HG02642 (cell line): ENCODE measurements around the gene ZC3H8.

Experiments used
- ATAC-seq: cut with Tn5 transposase; IDR thresholded peaks from one replicate; pipeline ENCODE4 v1.9.1; 2021; ENCODE audit warnings: mild to moderate bottlenecking; ENCODE audit not compliant: unreplicated experiment, poor library complexity

The ZC3H8 gene

DNA sequence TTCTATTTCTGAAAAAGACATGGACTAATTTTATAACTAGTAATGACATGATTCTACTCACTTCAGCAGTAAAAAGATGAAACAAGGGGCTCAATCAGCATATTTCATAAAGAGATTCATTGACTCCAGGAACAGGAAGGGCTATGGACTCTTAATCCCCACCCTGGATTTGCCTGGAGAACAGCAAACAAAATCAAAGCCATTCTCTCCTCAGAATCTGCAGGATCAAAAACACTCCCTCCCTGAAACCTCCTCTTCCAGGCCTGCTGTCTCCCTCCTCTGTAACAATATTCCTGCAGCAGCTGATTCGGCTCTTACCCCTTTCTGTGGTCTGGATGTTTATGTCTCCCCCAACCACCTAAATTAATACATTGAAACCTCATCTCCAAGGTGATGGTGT, 57.0 kb downstream of the ZC3H8 start:
- ATAC-seq: no peak

DNA sequence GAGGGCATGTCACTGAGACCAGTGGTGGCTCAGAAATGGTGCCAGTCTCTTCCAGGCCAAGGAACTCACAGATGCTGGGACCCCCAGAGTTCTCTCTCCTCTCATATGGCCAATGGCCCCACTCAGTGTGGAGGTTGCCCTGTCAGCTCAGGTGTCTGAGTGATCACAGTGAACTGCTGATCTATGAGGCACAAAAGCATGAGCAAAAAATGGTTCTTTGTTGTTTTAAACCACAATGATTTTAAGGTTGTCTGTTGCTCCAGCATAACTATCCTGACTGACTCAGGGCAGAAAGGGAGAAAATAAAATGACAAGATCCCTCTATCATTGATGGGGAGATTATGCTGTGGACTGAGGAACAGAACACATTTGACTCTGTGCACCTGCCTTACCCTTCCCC, 58.9 kb downstream of the ZC3H8 start:
- no peak for ATAC-seq

DNA sequence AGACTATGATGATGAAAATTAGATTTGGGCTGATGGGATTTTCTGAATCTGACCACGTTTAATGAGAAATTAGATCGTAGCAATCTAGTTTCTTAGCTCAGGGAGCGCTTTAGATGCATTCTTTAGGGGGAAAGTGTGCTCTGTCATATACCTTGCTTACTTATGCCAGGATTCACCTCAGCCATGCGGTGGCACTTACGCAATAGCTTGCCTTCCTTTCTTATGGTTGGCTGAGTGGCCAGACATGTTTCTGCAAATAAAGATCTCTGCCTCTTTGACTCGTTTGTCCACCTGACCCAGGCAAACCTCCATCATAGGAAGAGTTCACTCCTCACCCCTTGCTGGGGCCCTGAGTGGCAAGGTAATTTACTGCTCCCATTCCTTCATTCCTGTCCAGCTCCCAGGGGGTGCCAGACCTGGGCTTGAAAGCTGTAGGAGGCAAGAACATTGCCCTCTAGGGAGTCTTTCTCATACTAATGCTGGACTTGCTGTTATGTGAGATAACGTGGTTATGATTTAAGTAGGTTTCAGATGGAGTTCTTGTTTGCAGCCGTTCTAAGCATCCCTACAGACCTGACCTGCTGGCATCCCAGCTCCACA, 59.6 kb downstream of the ZC3H8 start:
- ATAC-seq: no peak

DNA sequence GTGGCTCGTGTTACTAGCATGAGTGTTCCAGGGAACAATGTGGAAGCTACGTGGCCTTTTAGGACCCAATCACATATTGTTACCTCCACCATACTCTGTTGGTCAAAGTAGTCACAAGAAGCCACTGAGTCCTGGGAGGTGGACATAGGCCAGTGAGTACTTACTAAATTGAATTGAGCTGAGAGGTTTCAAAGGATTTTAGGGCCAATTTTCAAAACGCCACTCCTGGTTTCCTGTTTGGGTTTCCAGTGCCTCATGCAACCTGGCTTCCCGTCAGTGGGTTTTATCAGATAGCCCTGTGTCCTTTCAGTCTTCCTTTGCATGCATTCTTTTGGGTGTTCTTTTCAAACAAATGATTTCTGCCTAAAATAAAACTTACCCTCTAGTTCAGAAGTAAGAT, 60.4 kb downstream of the ZC3H8 start:
- no peak for ATAC-seq

DNA sequence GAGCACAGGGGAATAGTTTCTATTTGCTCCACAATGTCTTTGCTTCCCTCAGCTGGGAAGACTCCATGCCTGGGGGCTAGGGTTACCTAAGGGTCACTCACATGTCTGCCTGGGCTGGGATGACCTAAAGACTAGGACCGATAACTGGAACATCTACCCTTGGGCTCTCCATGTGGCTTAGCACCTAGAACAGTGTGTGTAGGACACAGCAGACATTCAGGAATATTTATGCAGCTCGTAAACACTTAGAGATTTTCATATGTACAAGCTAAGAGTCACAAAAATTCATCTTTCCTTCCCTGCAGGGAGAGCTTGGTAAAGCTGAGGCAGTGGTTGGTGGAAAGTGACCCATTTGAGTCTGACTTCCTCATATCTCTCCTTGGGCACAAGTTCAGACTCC, 60.8 kb downstream of the ZC3H8 start:
- ATAC-seq: no peak

DNA sequence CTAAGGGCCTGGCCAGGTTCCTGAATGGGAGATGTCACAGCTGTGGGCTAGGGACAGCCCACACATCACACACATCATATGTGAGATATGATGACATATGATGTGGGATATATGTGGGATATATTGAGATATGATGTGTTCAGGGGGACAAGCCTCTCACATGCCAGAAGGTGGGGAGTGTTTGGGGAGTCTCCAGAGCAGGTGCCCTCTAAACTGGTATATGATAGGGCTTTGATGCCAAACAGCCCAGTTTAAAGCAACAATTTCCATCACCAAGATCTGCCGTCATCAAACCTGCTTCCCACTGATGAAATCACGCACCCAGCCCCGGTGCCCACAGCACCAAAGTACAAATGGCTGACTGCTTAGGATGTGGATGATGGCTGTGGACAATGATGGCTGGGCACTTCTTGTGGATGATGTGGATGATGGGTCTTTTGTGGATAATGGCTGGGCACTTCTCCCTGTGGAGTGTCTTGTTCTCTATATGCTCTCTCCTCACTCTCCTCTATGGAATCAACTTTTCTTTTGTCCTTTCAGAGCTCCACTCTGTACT, 65.8 kb downstream of the ZC3H8 start:
- ATAC-seq: no peak

DNA sequence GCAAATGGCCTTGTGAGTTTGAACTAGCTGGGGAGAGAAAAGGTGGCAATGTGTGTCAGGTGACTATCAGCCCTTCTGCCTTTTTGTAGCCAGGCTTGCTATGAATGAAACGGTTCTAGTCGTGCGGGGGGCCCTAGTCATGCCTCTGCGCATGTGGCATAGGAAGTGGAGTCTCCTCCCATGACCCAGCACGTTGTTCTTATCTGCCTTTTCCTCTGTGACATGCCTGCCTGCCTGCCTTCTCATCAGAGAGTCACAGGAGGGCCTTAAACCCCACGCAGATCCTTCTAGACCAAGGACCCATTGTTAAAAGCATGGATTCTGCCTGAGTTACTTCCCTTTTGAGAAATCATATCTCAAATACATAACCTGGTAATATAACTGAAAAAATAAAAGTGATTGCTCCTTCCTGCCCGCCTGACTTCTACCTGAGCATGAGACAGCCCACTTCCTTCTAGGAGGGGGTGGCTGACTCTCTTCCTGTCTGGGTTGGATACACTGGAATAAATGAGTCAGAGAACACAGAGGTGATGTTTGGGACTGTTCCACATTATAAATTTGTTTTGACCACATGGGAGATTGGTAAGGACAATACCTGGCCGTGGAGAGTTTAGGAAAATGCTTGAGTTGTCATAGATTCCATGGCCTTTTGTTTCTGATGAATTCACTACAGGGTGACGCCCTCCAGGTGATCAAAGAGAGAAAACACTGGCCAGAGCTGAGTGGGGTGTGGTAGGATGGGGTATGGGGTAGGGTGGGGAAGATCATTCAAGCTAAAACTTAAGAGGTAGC, 66.8 kb downstream of the ZC3H8 start:
- ATAC-seq: no peak

DNA sequence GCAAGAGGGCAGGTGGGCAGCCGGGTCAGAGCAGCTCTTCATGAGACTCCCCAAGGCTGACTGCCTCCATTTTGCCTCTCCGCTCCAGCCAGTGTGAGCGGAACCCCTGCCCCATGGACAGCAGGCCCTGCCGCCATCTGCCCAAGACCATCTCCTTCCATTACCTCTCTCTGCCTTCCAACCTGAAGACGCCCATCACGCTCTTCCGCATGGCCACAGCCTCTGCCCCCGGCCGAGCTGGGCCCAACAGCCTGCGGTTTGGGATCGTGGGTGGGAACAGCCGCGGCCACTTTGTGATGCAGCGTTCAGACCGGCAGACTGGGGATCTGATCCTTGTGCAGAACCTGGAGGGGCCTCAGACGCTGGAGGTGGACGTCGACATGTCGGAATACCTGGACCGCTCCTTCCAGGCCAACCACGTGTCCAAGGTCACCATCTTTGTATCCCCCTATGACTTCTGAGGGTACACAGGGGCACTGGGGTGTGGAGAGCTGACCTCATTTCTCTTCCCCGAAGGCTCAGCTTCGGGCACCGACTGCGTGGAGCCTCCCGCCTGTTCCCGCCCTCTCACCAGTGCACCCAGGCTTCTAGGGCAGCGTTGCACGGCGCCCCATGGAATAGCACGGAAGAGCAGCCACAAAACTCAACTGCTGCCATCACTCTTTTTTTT, 67.7 kb downstream of the ZC3H8 start:
- no peak for ATAC-seq

DNA sequence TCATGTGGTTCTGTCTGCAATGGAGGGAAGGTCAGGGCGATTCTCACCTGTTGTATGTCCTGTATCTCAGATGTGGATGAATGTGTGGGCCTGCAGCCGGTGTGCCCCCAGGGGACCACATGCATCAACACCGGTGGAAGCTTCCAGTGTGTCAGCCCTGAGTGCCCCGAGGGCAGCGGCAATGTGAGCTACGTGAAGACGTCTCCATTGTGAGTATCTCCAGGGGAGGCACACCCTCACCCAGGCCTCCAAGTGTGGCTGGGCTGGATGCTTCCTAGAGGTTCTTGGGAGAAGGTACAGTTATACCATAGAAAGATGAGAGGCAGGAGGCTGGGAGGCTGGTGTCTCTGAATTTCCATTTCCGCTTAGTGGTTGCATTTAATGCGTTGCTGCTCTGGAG, 69.7 kb downstream of the ZC3H8 start:
- ATAC-seq: no peak

DNA sequence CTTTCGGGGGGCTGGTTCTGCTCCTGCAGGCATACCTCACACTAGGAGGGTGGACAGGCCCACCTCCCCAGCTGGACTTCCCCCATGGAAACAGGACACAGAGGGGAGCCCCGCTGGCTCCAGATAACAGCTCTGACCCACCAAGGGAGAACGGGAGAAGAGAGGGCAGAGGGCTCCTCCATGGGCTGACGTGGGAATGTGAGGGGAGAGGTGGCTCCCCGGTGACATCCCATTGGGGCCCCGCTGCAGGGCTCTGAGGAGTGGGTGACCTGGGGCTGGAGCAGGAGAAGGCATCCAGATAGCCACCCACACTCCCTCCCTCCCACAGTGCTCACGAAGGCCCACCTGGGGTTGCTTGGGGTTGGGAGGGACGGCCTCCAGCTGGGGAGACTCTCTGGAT, 70.7 kb downstream of the ZC3H8 start:
- no peak for ATAC-seq

DNA sequence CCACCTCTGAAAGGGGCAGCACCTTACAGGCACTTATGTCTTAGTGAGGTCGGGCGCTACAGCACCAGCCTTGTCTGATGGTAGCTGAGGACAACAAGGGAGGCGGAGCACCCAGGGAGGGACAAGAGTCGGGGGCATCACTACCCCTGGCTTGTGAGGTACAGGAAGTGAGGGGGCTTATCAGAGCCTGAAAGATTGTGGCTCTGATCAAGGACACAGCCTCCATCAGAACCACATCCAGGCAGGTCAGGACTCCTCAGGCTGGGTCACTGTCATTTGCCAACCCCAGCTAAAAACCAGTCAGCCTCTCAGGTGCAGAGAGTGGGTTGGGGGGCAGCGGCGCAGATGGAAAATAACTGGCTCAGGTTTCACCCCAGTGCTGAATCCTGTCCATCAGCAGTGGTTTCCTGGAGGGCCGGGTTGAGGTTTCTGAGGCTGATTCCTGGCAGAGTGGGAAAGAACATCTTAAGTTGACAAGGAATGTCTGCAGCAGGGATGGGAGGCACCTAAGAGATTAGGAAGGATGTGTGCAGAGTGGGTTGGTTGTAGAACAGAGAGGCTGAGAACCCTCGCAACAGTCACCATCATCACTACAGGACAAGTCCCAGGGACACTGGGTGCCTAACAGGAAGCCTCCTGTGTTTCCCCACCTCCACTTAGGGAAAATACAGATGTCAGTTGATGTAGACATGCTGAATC, 71.4 kb downstream of the ZC3H8 start:
- no peak for ATAC-seq

DNA sequence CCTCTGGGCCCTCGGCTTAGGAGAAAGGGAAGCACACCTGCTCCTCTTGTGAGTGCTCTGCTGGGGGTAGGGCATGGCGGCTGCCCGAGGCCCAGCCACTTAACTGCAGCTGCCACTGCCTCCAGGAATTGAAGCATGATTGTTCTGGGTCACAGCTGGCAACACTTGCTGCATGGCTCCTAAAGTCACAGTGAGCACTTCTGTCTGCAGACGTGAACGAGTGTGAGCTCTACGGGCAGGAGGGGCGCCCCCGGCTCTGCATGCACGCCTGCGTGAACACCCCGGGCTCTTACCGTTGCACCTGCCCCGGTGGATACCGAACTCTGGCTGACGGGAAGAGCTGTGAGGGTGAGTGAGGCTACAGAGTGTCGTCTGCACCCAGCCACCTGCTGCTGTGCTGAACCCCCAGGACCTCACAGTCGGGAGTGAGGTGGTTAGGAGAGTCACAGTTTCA, 72.2 kb downstream of the ZC3H8 start:
- no peak for ATAC-seq

DNA sequence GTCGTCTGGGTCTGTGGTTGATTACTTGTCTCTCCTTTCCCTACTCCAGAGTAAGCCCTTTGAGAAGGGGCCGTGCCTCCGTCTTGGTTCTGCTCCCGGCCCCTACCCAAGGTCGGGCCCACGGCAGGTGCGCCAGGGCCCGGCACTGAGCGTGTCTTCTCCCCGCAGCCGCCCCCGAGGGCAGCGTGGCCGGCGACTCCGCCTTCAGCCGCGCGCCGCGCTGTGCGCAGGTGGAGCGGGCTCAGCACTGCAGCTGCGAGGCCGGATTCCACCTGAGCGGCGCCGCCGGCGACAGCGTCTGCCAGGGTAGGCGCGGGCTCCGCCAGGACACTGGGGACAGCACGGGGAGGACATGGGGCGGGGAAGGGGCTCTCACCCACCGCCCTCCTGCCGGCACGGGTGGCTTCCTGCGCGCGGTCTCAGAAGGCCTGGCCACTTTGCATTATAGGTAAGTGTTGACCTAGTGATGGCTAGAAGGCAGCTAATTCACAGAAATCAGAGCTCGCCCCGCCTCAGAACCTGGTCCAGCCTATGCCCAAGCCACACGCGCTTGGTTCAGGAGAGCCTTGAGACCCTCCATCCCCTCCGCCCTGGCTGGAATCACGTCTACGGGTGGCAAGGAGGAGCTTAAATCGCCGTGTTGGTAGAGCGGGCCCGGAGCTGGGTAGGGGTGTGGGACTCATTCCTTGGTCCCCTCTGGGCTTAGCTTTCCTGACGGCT, 73.1 kb downstream of the ZC3H8 start:
- ATAC-seq: no peak

DNA sequence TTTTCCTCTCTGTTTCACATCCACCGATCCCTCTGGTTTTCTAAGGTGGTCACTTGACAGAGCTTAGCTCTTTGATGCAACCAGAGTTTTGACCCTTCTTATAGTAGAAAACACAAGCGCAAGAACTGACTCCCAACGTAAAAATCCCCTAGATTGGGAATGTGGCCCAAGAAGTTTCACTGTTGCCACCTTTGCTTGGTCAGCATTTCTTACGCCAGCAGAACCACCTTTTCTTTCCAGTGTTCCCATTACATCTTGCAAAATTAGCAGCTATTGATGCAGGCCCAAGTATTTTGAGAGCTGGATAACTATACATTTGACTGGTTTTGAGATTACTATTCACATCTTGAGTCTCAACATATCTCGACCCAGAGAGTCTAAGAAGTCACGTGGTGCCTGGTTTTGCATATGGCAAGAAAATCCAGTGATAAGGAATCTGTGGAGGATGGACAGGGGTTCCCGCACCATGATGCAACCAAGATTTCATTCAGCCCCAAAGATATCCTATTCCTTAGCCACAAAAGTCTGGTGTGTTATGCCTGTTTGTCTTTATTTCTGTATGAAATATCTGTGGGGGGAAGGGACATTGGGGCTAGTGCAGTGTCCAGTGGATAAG, 78.8 kb downstream of the ZC3H8 start:
- ATAC-seq: no peak

DNA sequence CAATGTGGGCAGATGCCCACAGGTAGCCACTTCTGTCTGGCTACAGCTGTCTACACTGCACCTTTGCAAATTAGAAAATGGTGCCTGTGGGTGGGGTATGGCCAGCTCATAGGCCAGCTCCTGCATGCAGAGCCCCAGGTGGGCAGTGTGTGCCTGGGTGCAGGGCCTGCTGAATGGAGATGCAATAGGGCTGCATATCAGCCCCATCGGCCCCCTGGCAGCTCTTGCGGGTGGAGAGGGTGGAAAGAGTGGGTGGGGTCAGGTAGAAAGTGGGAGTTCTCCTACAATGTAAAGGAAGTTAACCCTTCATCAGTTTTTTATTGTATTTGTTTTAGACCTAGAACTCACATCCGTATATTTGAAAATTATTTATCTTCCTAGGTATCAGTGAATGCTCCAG, 79.5 kb downstream of the ZC3H8 start:
- ATAC-seq: no peak

DNA sequence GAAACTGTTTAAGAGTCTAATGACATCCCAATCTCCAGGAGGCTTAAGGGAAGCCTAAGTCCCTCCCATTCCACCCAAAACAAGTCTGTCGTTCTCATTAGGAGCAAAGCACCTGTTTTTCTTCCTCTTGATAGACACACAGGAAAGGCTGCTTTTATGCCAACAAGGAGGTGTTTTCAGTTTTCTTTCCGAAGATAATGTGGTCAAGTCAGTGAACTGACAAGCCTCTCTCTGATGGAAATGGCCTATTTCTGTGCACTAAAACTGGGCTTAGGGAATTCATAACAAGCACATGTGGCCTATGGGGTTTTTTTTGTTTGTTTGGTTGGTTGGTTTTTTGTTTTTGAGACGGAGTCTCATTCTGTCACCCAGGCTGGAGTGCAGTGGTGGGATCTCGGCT, 80.5 kb downstream of the ZC3H8 start:
- ATAC-seq: no peak

DNA sequence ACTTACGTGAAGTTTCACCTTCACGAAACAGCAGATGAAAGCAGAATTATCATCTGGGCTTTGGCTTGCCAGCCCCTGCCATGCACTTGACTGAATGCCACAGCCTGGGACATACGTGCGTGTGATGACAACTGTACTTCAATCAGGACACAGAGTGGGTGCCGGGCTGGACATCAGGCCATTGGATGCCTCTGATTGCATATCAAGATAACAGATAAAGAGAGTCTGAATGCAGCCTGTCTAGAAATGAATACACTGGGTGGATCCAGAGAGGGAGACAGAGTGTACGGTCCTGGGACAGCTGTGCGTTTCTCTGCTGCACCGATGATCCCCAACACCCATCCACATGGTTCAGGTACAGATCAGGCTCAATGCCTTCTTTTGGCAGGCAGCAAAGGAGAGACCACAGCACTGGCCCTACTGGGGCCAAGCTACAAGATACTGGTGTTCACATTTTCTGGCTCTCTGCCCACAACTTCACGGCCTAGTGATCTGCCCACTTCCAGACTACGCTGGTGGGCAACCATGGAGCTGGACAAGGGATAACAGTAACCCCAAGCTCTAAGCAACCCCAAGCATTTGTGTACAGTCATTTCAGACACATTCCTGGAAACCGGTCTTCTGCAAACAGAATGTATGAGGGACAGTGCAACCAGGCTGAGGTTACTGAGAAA, 81.1 kb downstream of the ZC3H8 start:
- ATAC-seq: no peak

DNA sequence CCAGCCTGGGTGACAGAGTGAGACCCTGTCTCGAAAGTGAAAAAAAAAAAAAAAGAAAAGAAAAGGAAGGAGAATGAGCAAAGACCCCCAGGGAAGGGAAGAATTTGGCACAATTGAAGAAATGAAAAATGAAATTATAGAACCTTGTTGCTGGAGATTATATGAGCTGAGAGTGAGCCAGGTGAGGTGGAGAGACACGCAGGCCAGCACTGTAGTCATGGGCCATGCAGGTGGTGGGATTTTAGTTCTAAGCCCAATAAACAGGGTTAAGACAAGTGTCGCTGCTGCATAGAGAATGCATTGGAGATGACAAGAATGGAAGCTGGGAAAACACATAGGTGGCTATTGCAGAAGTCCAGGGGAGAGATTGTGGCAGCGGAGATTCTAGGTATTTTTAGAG, 84.3 kb downstream of the ZC3H8 start:
- ATAC-seq: no peak
